Measurements from ENCODE around the gene IL17RA.
"Not testable (repeated sequence)": the region's sequence is repeated elsewhere in the genome, so short reads cannot be mapped to it uniquely, and the experiment has no call there.

IL17RA gene, protein sequence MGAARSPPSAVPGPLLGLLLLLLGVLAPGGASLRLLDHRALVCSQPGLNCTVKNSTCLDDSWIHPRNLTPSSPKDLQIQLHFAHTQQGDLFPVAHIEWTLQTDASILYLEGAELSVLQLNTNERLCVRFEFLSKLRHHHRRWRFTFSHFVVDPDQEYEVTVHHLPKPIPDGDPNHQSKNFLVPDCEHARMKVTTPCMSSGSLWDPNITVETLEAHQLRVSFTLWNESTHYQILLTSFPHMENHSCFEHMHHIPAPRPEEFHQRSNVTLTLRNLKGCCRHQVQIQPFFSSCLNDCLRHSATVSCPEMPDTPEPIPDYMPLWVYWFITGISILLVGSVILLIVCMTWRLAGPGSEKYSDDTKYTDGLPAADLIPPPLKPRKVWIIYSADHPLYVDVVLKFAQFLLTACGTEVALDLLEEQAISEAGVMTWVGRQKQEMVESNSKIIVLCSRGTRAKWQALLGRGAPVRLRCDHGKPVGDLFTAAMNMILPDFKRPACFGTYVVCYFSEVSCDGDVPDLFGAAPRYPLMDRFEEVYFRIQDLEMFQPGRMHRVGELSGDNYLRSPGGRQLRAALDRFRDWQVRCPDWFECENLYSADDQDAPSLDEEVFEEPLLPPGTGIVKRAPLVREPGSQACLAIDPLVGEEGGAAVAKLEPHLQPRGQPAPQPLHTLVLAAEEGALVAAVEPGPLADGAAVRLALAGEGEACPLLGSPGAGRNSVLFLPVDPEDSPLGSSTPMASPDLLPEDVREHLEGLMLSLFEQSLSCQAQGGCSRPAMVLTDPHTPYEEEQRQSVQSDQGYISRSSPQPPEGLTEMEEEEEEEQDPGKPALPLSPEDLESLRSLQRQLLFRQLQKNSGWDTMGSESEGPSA

DNA sequence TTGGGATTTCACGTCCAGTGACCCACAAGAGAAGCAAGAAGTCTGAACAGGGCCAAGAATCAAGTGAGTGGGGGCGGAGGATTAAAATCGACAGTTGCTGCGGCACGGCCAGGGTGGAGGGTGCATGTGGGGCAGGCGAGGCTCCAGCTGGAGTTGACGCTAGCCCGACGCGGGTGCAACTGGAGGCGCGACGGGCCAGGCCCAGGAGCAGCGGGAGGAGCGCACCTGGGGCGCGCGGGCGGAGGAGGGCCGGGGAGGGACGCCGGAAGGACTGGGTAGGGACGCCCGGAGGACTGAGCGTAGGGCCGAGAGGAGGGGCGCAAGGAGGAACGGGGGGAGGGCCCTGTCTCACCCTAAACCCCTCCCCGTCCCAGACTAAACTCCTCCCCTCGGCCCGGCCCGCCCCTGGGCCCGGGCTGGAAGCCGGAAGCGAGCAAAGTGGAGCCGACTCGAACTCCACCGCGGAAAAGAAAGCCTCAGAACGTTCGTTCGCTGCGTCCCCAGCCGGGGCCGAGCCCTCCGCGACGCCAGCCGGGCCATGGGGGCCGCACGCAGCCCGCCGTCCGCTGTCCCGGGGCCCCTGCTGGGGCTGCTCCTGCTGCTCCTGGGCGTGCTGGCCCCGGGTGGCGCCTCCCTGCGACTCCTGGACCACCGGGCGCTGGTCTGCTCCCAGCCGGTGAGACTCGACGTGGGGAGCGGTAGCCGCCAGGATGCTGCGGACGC, at the start of gene IL17RA:
Gene IL17RA, plus strand, starts transcription at position 447 of the 723 bp plus-strand sequence. Its CDS starts 92 bp downstream, at position 539.
- DNase-seq = peak; percentile 47

DNA sequence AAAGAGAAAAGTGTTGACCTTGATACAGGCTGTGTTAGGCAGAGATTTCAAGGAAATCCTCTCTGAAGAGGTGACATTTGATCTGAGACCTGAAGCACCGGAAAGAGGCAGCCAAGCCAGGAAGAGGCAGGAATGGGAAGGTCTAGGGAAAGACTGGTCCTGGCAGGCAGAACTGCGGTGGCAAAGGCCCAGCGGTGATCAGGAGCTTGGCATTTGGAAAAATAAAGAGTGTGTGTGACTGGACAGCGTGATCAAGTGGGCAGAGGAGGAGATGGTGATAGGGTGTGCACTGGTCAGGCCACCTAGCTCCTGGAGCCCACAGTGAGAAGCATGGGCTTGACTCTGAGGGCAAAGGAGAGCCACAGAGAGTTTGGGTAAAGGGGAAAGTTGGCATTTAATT, 49.6 kb upstream of the IL17RA start:
- DNase-seq = no peak

DNA sequence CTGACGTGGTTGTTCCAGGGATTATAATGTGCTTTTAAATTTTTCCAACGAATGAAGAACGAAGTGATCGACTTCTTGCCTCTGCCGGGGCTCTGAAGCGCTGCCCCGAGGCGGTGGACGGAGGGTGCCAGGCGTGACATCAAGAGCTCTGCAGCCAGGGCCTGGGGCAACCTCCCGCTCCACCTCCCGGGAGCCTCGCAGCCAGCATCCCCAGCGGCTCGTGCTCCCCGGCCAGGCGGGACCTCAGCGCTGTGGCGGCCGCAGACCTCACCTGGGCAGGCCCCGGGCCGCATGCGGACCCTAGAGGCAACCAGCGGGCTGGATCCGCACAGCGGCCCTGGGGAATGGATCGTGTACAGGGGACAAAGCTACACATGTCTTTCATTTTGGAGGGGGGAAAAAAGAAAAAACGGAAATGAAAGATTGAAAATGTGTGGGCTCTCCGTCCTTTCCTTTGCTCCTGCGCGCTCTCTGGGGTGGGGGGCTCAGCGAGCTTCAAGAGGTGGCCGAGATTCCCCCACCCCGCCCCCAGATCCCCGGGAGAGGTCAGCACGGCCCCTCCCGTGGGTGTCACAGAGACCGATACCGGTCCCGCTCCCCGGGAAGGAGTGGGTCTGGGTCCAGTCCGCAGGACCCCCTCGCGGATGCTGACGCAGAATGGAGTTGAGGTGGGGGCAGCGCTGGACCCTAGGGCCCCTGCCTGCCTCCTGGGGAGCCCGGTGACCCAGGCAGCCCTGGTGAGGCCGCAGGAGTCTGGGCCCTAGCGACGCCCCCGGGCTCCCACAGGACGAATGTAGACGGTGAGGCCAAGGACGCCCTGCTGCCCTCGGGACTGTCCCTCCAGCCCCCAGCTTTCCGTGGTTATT, 48.6 kb upstream of the IL17RA start:
- DNase-seq = not testable (repeated sequence)

DNA sequence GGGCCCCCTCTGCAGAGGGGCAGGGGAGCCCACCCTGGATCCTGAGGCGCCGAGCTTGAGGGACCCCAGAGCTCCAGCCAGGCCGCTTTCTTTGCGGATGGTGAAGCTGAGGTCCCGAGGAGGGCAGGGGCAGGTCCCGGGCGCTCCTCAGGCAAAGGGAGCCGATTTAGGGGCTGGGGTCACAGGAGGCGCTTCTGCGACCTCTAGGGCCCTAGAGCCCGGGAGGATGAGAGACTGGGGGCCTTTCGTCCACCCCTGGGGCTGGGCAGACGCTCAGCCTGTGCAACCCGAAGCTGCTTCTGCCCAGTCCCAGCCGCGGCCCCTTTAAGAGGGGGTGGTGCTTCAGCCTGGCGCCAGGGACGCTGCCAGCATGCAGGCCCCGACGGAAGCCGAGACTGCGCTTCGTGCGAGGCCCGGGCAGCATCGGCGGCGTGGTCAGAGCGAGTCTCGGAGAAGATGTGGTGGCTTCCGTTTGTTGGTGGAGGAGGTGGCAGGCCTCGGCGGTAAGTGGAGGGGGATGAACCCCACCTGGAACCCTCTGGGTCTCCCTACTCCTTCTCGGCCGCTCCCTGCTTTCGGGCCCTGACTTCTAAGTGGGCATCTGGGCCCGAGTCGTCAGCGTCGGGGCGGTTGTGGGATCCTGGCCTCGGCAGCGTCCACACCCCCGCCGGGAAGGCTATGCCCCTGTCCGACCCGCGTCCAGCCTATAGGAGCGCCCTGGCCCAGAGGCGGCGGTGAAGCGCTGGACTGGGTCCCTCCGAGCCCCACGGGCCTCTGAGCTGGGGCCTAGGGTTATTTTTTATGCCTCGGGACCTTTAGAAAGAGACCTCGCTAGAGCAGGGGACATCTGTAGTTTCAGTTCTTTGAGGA, 47.7 kb upstream of the IL17RA start:
- DNase-seq = not testable (repeated sequence)

DNA sequence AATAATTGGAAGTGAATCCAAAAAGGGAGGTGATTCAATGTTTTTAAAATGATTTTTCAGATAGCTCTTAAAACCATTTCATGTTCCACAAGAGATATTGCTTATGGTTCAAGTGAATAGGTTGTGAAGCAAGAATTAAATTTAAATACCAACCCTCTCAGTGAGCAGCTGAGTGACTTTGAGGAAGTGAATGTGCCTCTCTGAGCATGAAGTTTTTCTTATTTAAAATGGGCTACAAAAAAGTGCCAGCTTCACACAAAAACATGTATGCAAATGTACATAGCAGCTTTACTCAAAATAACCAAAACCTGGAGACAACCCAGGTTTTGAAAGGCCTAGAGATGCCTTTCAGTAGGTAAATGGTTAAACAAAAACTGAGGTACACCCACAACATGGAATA, 41.3 kb upstream of the IL17RA start:
- DNase-seq = no peak

DNA sequence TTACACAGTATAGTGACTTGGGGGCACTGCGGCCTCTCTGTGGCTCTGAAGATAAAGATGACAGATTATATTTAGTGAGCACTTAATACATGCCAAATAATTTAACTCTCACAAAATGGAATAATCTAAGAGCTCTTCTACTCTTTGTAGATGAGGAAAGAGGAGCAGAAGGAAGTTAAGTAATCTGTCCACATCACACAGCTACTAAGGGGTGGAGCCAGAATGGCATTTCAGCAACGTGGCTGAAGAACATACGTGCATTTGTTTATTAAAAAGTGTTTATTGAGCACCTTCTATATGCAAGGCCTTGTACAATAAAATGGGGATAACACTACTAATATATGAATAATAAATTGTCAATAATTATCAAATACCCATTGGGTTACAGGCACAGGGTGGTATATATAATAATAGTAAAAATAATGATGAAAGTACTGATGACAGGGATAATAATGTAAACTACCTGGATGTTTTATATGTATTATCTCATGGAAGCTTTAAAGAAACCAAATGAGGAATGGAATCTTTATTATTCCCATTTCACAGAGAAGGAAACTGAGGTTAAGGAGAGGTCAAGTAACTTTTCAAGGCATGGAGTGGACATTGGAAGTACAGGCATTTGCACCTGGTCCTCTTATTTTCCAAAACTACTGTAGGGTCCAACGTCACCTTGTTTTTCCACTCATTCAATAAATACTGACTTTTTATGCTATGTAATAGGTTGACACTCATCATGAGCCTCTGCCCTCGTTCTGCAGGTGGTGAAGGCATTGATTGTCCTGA, 38.0 kb upstream of the IL17RA start:
- DNase-seq = no peak

DNA sequence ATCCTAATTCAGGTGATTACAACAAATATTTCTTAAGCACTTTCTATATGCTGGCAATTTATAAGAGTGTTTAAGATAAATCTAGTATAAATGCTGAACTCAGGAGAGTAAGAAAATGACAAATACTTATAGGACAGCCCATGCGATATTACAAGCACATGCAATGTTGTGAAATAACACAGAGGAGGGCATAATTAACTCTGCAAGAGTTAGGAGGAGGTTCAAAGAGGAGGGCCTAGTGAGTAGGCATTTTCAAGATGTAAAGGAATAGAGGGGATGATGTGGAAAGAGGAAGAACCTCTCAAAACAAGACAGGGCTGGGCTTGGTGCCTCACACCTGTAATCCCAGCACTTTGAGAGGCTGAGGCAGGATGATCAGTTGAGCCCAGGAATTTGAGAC, 37.1 kb upstream of the IL17RA start:
- DNase-seq = no peak

DNA sequence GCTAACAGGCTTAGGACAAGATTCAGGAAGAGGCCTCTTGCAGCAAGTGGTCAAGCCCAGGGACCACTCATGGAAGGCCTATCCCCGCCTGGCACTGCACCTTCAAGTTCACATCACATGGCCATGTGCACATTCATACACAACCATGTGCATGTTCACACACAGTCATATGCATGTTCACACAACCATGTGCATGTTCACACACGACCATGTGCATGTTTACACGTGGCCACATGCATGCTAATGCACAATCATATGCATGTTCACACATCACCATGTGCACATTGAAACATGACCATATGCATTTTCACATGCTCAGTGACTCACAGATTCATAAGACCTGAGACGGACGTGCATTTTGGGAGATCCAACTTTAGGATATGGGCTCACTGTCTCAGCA, 28.7 kb upstream of the IL17RA start:
- DNase-seq = no peak

DNA sequence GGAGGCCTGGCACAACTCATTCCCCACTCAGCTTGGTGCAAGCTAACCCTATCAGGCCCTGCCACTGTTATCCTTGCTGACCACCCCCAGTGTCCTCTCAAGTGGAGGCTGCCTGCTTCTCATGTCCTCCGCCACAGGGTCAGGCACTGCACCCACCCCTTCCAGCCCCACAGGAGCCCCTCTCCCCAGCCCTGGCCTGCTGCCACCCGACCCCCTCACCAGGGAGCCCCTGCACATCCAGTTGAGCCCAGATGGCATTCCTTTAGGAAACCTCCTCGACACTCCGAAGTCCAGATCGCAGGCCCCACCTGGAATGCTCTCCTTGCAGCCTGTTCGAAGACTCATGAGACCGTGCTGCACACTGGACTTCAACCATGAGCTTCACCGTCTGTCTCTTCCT, 28.0 kb upstream of the IL17RA start:
- DNase-seq = no peak

DNA sequence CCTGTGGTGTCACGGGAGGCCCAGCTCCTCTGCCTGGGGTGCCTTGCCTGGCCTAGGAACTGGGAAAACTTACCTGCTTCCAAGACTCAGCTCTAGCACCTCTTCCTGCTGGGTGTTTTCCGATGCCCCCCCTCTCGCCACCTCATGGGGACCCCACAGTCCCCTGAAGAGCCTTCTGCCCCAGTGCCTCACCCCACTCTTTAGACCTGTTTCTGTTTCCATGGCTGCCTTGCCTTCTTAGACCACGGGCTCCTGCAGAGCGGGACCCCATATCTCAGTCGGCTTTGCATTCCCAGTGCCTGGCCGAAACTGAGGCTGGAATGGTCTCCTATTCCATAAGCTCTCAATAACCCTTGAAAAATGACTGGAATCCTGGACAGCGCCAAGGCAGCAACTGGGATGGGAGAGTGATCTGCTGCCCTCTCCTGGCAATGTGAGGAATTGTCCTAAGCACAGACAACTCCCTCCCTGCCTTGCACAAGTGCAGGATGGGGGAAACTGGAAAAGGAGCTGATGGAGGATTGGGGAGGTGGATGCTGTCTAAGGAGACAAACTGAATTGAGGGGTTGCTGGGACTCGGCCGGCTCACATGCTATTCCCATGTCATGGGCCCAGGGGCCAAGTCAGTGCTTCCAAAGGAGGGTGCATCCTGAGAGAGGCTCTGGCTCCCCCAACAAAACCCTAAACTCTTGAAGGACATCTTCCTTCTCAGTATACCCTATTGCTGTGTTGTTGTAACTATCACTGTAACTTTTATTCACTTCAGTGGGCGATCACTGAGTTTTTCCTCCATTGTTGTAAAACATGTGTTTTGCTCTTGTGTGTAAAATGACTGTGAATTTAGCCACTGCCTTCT, 26.6 kb upstream of the IL17RA start:
- DNase-seq = peak; percentile 1

DNA sequence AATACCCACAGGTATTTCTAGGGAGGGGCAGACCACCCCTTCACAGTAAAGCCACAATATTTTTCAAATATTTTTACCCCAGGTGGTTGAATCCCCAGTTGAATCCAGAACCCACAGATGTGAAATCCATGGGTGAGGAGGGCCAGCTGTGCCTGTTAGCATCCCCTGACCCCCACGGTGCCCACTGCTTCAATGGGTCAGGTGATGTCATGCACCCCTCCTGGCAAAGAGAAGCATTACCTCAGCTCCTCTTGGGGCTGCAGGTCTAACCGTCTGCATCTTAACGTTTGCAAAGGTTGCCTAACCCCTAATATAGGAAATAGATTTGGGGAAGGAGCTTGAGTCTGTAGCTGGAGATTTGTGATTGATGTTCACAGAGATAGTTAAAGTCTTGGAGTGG, 24.7 kb upstream of the IL17RA start:
- no peak for DNase-seq

DNA sequence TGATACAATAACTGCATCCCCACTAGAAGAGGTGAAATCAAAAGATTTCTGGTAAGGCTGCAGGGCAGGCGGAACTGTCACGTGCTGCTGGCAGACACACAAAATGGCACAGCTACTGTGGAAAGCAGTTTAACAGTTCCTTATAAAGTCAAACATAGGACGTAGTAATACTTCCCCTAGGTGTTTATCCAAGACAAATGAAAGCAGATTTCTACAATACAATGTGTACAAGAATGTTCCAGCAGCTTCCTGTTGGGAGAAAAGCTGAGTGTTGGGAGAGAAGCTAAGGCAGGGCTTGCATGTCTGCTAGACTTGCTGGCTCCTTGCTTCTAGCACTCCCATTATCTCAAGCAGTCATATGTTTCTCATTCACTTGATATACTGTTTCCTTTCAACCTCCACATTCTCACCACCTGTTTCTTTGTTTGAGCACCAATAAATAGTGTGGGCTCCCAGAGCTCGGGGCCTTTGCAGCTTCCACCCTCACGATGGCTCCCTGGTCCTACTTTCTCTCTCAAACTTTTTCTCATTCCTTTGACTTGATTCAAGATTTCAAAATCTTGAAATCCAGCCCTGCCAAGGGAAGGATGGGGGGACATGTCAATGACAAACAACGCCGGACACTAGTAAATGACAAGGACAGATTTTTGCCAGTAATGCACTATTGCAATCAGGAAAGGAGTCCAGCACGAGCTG, 21.2 kb upstream of the IL17RA start:
- DNase-seq = no peak

DNA sequence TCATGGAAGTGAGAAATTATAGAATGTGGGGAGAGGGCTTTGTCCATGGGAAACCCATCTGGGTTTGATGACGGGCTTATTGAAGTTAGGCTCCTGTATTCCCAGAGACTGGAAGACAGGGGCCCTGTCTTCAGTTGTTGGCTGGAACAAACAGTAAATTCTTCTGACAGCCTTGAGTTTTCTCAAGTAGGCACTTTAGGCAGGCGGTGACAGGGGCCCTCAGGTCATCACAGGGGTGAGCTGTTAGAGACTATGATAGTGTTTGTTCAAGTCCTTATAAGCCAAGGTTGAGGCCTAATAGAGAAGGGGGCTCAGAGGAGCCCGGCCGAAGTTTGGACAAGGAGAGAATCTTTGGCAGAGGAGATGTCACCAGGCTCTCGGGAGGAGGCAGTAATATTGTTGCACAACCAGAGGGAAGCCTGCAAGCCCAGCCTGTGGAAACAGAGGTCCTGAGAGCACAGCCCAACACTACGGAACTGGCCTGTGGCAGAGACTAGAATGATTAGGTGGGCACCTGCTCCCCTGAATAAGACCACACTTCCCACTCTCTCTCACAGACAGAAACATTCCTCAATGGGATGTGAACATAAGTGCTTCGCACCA, 20.2 kb upstream of the IL17RA start:
- DNase-seq = no peak

DNA sequence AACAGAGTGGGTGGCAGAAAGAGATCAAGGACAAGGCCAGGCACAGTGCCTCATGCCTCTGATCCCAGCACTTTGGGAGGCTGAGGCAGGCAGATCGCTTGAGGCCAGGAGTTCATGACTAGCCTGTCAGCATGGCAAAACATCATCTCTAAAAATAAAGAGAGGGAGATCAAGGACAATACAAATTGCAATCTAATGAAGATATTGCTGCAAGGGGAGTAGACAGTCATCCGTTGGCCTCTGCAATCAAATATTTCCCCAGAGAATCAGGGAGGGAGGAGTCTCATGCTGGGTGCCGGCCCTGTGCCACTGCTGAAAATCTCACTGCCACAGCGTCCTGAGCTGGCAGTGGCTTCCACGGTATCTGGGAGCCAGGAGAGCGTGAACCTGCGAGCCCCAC, 19.4 kb upstream of the IL17RA start:
- no peak for DNase-seq

DNA sequence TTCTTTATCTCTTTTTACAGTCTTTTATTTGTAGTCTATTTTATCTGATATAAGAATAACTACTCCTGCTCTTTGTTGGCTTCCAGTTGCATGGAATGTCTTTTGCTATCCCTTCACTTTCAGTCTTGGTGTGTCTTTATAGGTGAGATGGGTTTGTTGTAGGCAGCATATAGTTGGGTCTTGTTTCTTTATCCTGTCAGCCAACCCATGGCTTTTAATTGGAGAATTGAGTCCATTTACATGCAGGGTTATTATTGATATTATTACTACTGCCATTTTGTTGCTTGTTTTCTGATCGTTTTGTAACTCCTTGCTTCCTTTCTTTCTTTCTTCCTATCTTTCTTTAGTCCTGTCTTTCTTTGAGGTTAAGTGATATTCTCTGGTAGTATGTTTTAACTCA, 11.9 kb upstream of the IL17RA start:
- DNase-seq = no peak

DNA sequence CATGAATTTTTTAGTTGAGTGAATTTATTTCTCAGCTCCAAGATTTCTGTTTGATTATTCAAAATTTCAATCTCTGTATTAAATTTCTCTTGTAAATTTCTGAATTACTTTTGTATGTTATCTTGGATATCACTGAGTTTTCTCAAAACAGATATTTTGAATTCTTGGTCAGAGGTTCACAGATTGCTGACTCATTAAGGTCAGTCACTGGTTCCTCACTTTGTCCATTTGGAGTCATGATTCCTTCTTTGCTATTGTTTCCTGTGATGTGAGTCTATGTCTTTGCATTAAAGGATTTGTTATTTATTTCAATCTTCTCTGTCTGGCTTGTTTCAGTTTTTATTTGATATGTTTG, 10.2 kb upstream of the IL17RA start:
- DNase-seq = no peak

DNA sequence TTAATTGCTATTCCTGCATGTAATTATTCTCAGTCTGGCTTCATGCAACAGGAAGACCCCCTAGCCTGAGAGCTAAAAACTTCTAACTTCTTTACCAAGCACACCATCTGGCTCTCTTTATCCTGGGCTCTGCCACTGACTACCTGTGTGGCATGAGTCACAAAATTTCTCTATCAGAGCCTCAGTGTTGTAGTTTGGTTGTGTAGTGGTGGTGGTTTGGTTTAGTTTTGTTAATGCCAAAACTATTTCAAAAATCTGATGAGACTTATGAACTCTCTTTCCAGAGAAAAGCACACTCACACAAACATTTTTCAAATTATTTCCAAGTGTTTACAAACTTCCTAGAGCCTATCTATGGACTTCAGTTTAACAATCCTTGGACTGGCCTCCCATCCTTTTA, 7.5 kb upstream of the IL17RA start:
- DNase-seq = no peak

DNA sequence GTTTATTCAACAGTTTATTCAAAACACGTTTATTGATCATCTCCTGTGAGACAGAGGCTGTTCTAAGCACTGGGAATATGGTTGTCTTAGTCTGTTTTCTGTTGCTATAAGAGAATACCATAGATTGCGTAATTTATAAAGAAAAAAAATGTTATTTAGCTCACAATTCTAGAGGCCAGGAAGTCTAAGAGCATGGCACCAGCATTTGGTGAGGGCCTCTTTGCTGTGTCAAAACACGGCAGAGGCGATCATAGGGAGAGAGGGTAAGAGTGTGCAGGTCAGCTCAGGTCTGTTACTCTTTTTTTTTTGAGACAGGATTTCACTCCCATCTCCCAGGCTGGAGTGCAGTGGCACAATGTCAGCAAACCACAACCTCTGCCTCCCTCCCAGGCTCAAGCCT, 5.2 kb upstream of the IL17RA start:
- no peak for DNase-seq

DNA sequence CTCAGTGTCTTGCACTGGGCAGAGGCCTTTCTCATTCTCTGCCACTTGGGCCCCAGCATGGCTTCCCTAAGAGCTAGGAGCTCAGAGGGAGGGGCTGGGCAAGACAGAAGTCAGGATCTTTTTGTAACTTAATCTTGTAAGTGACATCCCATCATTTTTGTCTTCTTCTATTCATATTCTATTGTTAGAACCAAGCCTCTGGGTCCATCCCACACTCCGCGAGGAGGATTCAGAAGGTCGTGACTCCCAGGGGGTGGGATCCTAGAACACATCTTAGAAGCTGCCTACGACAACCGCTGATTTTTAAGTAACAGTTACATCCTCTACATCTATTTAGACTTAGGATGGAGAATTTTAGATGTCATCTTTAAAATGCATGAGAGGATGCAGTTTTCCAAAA, 1.5 kb upstream of the IL17RA start:
- DNase-seq = no peak

All from NCI-H748 treated with DMSO at 0.1 percent for 48 hours (cell line).